ENCODE data around the gene GPLD1.
"Not testable (repeated sequence)": the region's sequence is repeated elsewhere in the genome, so short reads cannot be mapped to it uniquely, and the experiment has no call there.

Gene GPLD1

GRCh38 chr6:24400045-24401039, 89.0 kb downstream of the GPLD1 start:
- H3K4me2 ChIP-seq (ENCODE audit: low read length, poor library complexity, severe bottlenecking); H3K9ac ChIP-seq (ENCODE audit: low read length); H4K91ac ChIP-seq (ENCODE audit: low read length); H3K14ac ChIP-seq (ENCODE audit: low read length in 2 of 2); H2AK5ac ChIP-seq (ENCODE audit: low read length, severe bottlenecking); H3K4ac ChIP-seq (ENCODE audit: low read depth in 1 of 2, low read length in 2 of 2); H3K36me3 ChIP-seq (ENCODE audit: control insufficient read depth in 1 of 2, insufficient read depth in 2 of 2, low read depth in 1 of 2, low read length in 2 of 2); H2AFZ ChIP-seq (ENCODE audit: low read depth, low read length); H3K18ac ChIP-seq (ENCODE audit: low read depth in 1 of 2, low read length in 2 of 2); H4K8ac ChIP-seq (ENCODE audit: low read length); H3K4me3 ChIP-seq (ENCODE audit: insufficient read depth in 1 of 2, low read depth in 1 of 2, low read length in 2 of 2); H2BK15ac ChIP-seq (ENCODE audit: low read depth, poor library complexity, severe bottlenecking); H3K4me1 ChIP-seq (ENCODE audit: control insufficient read depth, insufficient read depth, low read depth, low read length); H2BK5ac ChIP-seq (ENCODE audit: low read depth, low read length, poor library complexity, severe bottlenecking); H3K79me1 ChIP-seq (replicated peaks; ENCODE audit: low read length, poor library complexity, severe bottlenecking); H3K23ac ChIP-seq (ENCODE audit: low read length in 2 of 2); H3K9me3 ChIP-seq (ENCODE audit: control insufficient read depth, low read length); DNase-seq; H2BK12ac ChIP-seq (ENCODE audit: low read length in 2 of 2); H3K27me3 ChIP-seq (ENCODE audit: control insufficient read depth in 1 of 2, insufficient read depth in 1 of 2, low read length in 2 of 2); H2BK120ac ChIP-seq (ENCODE audit: low read depth, low read length): not testable (repeated sequence)
- 5% methylated on average over 10 of the region's 17 CpGs for WGBS
- H3K27ac ChIP-seq (ENCODE audit: low read length, poor library complexity, severe bottlenecking) = peak overlapping the region; percentile 47

- H3K79me1 ChIP-seq (replicated peaks; ENCODE audit: low read length, poor library complexity, severe bottlenecking) = peaks cover 2% of the 10 kb centered on the region
- H3K4me3 ChIP-seq (ENCODE audit: insufficient read depth in 1 of 2, low read depth in 1 of 2, low read length in 2 of 2) = no peak overlapping the region
- H3K9ac ChIP-seq (ENCODE audit: low read length) = no peak overlapping the region
- no peaks in the 10 kb centered on the region for H3K36me3 ChIP-seq (ENCODE audit: control insufficient read depth in 1 of 2, insufficient read depth in 2 of 2, low read depth in 1 of 2, low read length in 2 of 2)
- H2AK5ac ChIP-seq (ENCODE audit: low read length, severe bottlenecking) = no peak overlapping the region
- no peak overlapping the region for H3K14ac ChIP-seq (ENCODE audit: low read length in 2 of 2)
- H3K18ac ChIP-seq (ENCODE audit: low read depth in 1 of 2, low read length in 2 of 2) = no peak overlapping the region
- peaks cover 5% of the 10 kb centered on the region for H3K4me1 ChIP-seq (ENCODE audit: control insufficient read depth, insufficient read depth, low read depth, low read length)
- no peak overlapping the region for H2BK12ac ChIP-seq (ENCODE audit: low read length in 2 of 2)
- no peaks in the 10 kb centered on the region for H3K9me3 ChIP-seq (ENCODE audit: control insufficient read depth, low read length)
- no peak overlapping the region for H2BK120ac ChIP-seq (ENCODE audit: low read depth, low read length)
- no peak overlapping the region for H3K4me2 ChIP-seq (ENCODE audit: low read length, poor library complexity, severe bottlenecking)
- H3K4ac ChIP-seq (ENCODE audit: low read depth in 1 of 2, low read length in 2 of 2) = no peak overlapping the region
- WGBS = 100% methylated on average over 1 of the region's 1 CpG
- no peak overlapping the region for H2BK15ac ChIP-seq (ENCODE audit: low read depth, poor library complexity, severe bottlenecking)
- H2BK5ac ChIP-seq (ENCODE audit: low read depth, low read length, poor library complexity, severe bottlenecking) = no peak overlapping the region
- no peak overlapping the region for H3K23ac ChIP-seq (ENCODE audit: low read length in 2 of 2)
- no peak overlapping the region for H2AFZ ChIP-seq (ENCODE audit: low read depth, low read length)
- H3K27ac ChIP-seq (ENCODE audit: low read length, poor library complexity, severe bottlenecking) = no peak overlapping the region
- H3K27me3 ChIP-seq (ENCODE audit: control insufficient read depth in 1 of 2, insufficient read depth in 1 of 2, low read length in 2 of 2) = peaks cover 0 to 6% of the 10 kb centered on the region in 2 experiments
- H4K8ac ChIP-seq (ENCODE audit: low read length) = no peak overlapping the region
- no peak for DNase-seq
- H4K91ac ChIP-seq (ENCODE audit: low read length) = no peak overlapping the region
These were observed 91.7 kb downstream of the GPLD1 start for GRCh38 chr6:24397631-24398030.

GRCh38 chr6:24396824-24397223, 92.6 kb downstream of the GPLD1 start:
- WGBS = 38% methylated on average over 1 of the region's 1 CpG
- Histone ChIP-seq H2BK120ac (ENCODE audit: low read depth, low read length) (no peak overlapping the region), H2BK12ac (ENCODE audit: low read length in 2 of 2) (no peak overlapping the region), H2AFZ (ENCODE audit: low read depth, low read length) (no peak overlapping the region), H3K18ac (ENCODE audit: low read depth in 1 of 2, low read length in 2 of 2) (no peak overlapping the region), H3K36me3 (ENCODE audit: control insufficient read depth in 1 of 2, insufficient read depth in 2 of 2, low read depth in 1 of 2, low read length in 2 of 2) (no peaks in the 10 kb centered on the region), H3K4me2 (ENCODE audit: low read length, poor library complexity, severe bottlenecking) (no peak overlapping the region), H3K4me3 (ENCODE audit: insufficient read depth in 1 of 2, low read depth in 1 of 2, low read length in 2 of 2) (no peak overlapping the region), H3K27me3 (ENCODE audit: control insufficient read depth in 1 of 2, insufficient read depth in 1 of 2, low read length in 2 of 2) (peaks cover 0 to 6% of the 10 kb centered on the region in 2 experiments), H3K23ac (ENCODE audit: low read length in 2 of 2) (no peak overlapping the region), H2BK5ac (ENCODE audit: low read depth, low read length, poor library complexity, severe bottlenecking) (no peak overlapping the region), H3K14ac (ENCODE audit: low read length in 2 of 2) (no peak overlapping the region), H4K91ac (ENCODE audit: low read length) (no peak overlapping the region), H3K27ac (ENCODE audit: low read length, poor library complexity, severe bottlenecking) (no peak overlapping the region), H3K4me1 (ENCODE audit: control insufficient read depth, insufficient read depth, low read depth, low read length) (peaks cover 3% of the 10 kb centered on the region), H3K79me1 (replicated peaks; ENCODE audit: low read length, poor library complexity, severe bottlenecking) (no peaks in the 10 kb centered on the region), H4K8ac (ENCODE audit: low read length) (no peak overlapping the region), H3K9ac (ENCODE audit: low read length) (no peak overlapping the region), H2AK5ac (ENCODE audit: low read length, severe bottlenecking) (no peak overlapping the region), H2BK15ac (ENCODE audit: low read depth, poor library complexity, severe bottlenecking) (no peak overlapping the region), H3K9me3 (ENCODE audit: control insufficient read depth, low read length) (no peaks in the 10 kb centered on the region), H3K4ac (ENCODE audit: low read depth in 1 of 2, low read length in 2 of 2) (no peak overlapping the region)
- DNase-seq = no peak

- H3K79me1 ChIP-seq (replicated peaks; ENCODE audit: low read length, poor library complexity, severe bottlenecking) = no peaks in the 10 kb centered on the region
- H3K4ac ChIP-seq (ENCODE audit: low read depth in 1 of 2, low read length in 2 of 2) = peak overlapping the region in 1 of 2 experiments; percentile 75
- no peak overlapping the region for H2BK15ac ChIP-seq (ENCODE audit: low read depth, poor library complexity, severe bottlenecking)
- H3K4me3 ChIP-seq (ENCODE audit: insufficient read depth in 1 of 2, low read depth in 1 of 2, low read length in 2 of 2) = peak overlapping the region in 1 of 2 experiments; percentile 31
- no peaks in the 10 kb centered on the region for H3K9me3 ChIP-seq (ENCODE audit: control insufficient read depth, low read length)
- WGBS = 80% methylated on average over 4 of the region's 4 CpGs
- H3K27me3 ChIP-seq (ENCODE audit: control insufficient read depth in 1 of 2, insufficient read depth in 1 of 2, low read length in 2 of 2) = peaks cover 0 to 6% of the 10 kb centered on the region in 2 experiments
- no peak overlapping the region for H2BK120ac ChIP-seq (ENCODE audit: low read depth, low read length)
- H3K14ac ChIP-seq (ENCODE audit: low read length in 2 of 2) = no peak overlapping the region
- H3K4me1 ChIP-seq (ENCODE audit: control insufficient read depth, insufficient read depth, low read depth, low read length) = no peaks in the 10 kb centered on the region
- no peak overlapping the region for H3K4me2 ChIP-seq (ENCODE audit: low read length, poor library complexity, severe bottlenecking)
- no peak overlapping the region for H4K8ac ChIP-seq (ENCODE audit: low read length)
- H3K18ac ChIP-seq (ENCODE audit: low read depth in 1 of 2, low read length in 2 of 2) = no peak overlapping the region
- peak; percentile 88 for DNase-seq
- H4K91ac ChIP-seq (ENCODE audit: low read length) = no peak overlapping the region
- no peak overlapping the region for H3K27ac ChIP-seq (ENCODE audit: low read length, poor library complexity, severe bottlenecking)
- H3K36me3 ChIP-seq (ENCODE audit: control insufficient read depth in 1 of 2, insufficient read depth in 2 of 2, low read depth in 1 of 2, low read length in 2 of 2) = no peaks in the 10 kb centered on the region
- H2AK5ac ChIP-seq (ENCODE audit: low read length, severe bottlenecking) = peak overlapping the region; percentile 83
- H3K23ac ChIP-seq (ENCODE audit: low read length in 2 of 2) = no peak overlapping the region
- H2AFZ ChIP-seq (ENCODE audit: low read depth, low read length) = peak overlapping the region; percentile 49
- peak overlapping the region in 1 of 2 experiments; percentile 34 for H2BK12ac ChIP-seq (ENCODE audit: low read length in 2 of 2)
- H2BK5ac ChIP-seq (ENCODE audit: low read depth, low read length, poor library complexity, severe bottlenecking) = no peak overlapping the region
- H3K9ac ChIP-seq (ENCODE audit: low read length) = peak overlapping the region; percentile 66
These were observed 94.5 kb downstream of the GPLD1 start for GRCh38 chr6:24394780-24395437.

All from mesenchymal stem cell (in vitro differentiated cells and primary cell).